Measurements from ENCODE around the gene RNF215. TPM values are rescaled to one million over a fixed set of nuclear protein-coding genes. Genes with fewer than 3 reads are reported as not detected.

The RNF215 gene
- total RNA-seq, 2 experiments from 2014 or later: 4.6 to 4.9 TPM

- DNase-seq (peak in 5 of 14 experiments; percentile 23 to 67 (median 35)), ATAC-seq (ENCODE audit: poor library complexity) (no peak)
- H3K9me3 ChIP-seq (ENCODE audit: control insufficient read depth in 1 of 2, insufficient read depth in 1 of 2, low read length in 2 of 2): no peaks in the 10 kb centered on the region
- H3K4me3 ChIP-seq (ENCODE audit: low read length): peak overlapping the region; percentile 74
- H3K27ac ChIP-seq (ENCODE audit: low read depth in 1 of 2, low read length in 2 of 2): peak overlapping the region; percentile 86 to 87
- CTCF ChIA-PET: interaction anchor here (0.6 to 6.1 kb wide), 4 partner anchors 19 to 159 kb away, joined by 3 to 63 read pairs (median 14); partner anchors contain the start of gene SEC14L2
- no peaks in the 10 kb centered on the region for H3K27me3 ChIP-seq (ENCODE audit: control insufficient read depth in 1 of 2, insufficient read depth in 2 of 2, low read length in 2 of 2)
- intact Hi-C loops (cut with DNase I, micrococcal nuclease): loop anchor here in 1 of 2 experiments (10.0 kb wide), 1 partner anchor 588 kb away; the partner anchor contains the start of gene ASCC2
- Mint-ChIP-seq H3K27ac (peak overlapping the region; percentile 98), H3K27me3 (no peaks in the 10 kb centered on the region), H3K36me3 (ENCODE audit: low read depth) (peaks cover 69% of the 10 kb centered on the region), H3K4me3 (peak overlapping the region; percentile 99), H3K4me1 (ENCODE audit: low read depth) (peaks cover 55% of the 10 kb centered on the region), H3K9me3 (no peaks in the 10 kb centered on the region)
- no peak for TF ChIP-seq CTCF (IDR thresholded peaks at IDR 0.05)
- H3K4me1 ChIP-seq (ENCODE audit: insufficient read depth, low read length): peaks cover 53% of the 10 kb centered on the region
- H3K36me3 ChIP-seq (ENCODE audit: insufficient read depth, low read length): peaks cover 9% of the 10 kb centered on the region
- POLR2A ChIA-PET: interaction anchor here (1.3 to 6.0 kb wide), 15 partner anchors 10 to 1154 kb away, joined by 3 to 112 read pairs (median 16); partner anchors contain the start of genes CCDC157, EWSR1, SEC14L2 and SF3A1
Observed at GRCh38 chr22:30422481-30423300, 35.5 kb upstream of the RNF215 start.

- DNase-seq (no peak), ATAC-seq (ENCODE audit: poor library complexity) (no peak)
- Histone ChIP-seq H3K9me3 (ENCODE audit: control insufficient read depth in 1 of 2, insufficient read depth in 1 of 2, low read length in 2 of 2) (no peaks in the 10 kb centered on the region), H3K27ac (ENCODE audit: low read depth in 1 of 2, low read length in 2 of 2) (no peak overlapping the region), H3K4me3 (ENCODE audit: low read length) (no peak overlapping the region), H3K4me1 (ENCODE audit: insufficient read depth, low read length) (peaks cover 47% of the 10 kb centered on the region), H3K36me3 (ENCODE audit: insufficient read depth, low read length) (peaks cover 16% of the 10 kb centered on the region), H3K27me3 (ENCODE audit: control insufficient read depth in 1 of 2, insufficient read depth in 2 of 2, low read length in 2 of 2) (no peaks in the 10 kb centered on the region)
- no peak for TF ChIP-seq CTCF (IDR thresholded peaks at IDR 0.05)
- H3K36me3 Mint-ChIP-seq (ENCODE audit: low read depth): peaks cover 74% of the 10 kb centered on the region
- POLR2A ChIA-PET: interaction anchor here (0.7 to 6.0 kb wide), 6 partner anchors 9 to 31 kb away, joined by 3 to 112 read pairs (median 52); partner anchors contain the start of gene SEC14L2
- peaks cover 50% of the 10 kb centered on the region for H3K4me1 Mint-ChIP-seq (ENCODE audit: low read depth)
- no peaks in the 10 kb centered on the region for H3K27me3 Mint-ChIP-seq
- H3K4me3 Mint-ChIP-seq: peak overlapping the region; percentile 99
- CTCF ChIA-PET: interaction anchor here (4.5 to 6.1 kb wide), 2 partner anchors 28 to 134 kb away, joined by 22 to 63 read pairs; partner anchors contain the start of gene SEC14L2
- intact Hi-C loops (cut with DNase I, micrococcal nuclease): loop anchor here in 1 of 2 experiments (10.0 kb wide), 1 partner anchor 587 kb away; the partner anchor contains the start of gene ASCC2
- H3K9me3 Mint-ChIP-seq: no peaks in the 10 kb centered on the region
- peak overlapping the region; percentile 98 for H3K27ac Mint-ChIP-seq
Observed at GRCh38 chr22:30421695-30422480, 34.7 kb upstream of the RNF215 start.

Data from CD4-positive, alpha-beta T cell (primary cell).